RPMI7951 (cell line): ENCODE data around the gene MPP2. TPM values are rescaled to one million over a fixed set of nuclear protein-coding genes. Genes with fewer than 3 reads are reported as not detected.
"Not testable (repeated sequence)": the region's sequence is repeated elsewhere in the genome, so short reads cannot be mapped to it uniquely, and the experiment has no call there.

ENCODE experiments used
- DNase-seq: peaks from one replicate; pipeline ENCODE4 v3.0.0-alpha.2; 2012; ENCODE audit warnings: low read depth
- total RNA-seq: library from RNA; depleted of rRNA; stranded (reverse); fragments of >200 nt; shearing (Covaris generic); gene quantifications from 2 replicates; pipeline ENCODE4 v1.2.3, GENCODE V29; 2014

Gene MPP2
- total RNA-seq, 1 experiment from 2014 or later = 0.96 TPM

GRCh38 chr17:43931062-43931571 is 23.8 kb upstream of the MPP2 start:
- no peak for DNase-seq

- DNase-seq = no peak
These were observed 21.3 kb upstream of the MPP2 start for GRCh38 chr17:43928609-43929008.

- DNase-seq = not testable (repeated sequence)
These were observed 20.6 kb upstream of the MPP2 start for GRCh38 chr17:43927929-43928328.

GRCh38 chr17:43927060-43927864 is 19.9 kb upstream of the MPP2 start:
- no peak for DNase-seq

GRCh38 chr17:43924558-43924957 is 17.2 kb upstream of the MPP2 start:
- no peak for DNase-seq

GRCh38 chr17:43920500-43921095 is 13.3 kb upstream of the MPP2 start:
- no peak for DNase-seq

GRCh38 chr17:43918026-43918389 is 10.7 kb upstream of the MPP2 start:
- DNase-seq = no peak

GRCh38 chr17:43917348-43918025 is 10.2 kb upstream of the MPP2 start:
- peak; percentile 34 for DNase-seq

- DNase-seq = no peak
These were observed 9.6 kb upstream of the MPP2 start for GRCh38 chr17:43917016-43917347.

- DNase-seq = no peak
These were observed 9.0 kb upstream of the MPP2 start for GRCh38 chr17:43916385-43916784.

GRCh38 chr17:43915559-43915958 is 8.2 kb upstream of the MPP2 start:
- no peak for DNase-seq

GRCh38 chr17:43914451-43914850 is 7.1 kb upstream of the MPP2 start:
- DNase-seq = no peak

- no peak for DNase-seq
These were observed 6.2 kb upstream of the MPP2 start for GRCh38 chr17:43913584-43913983.

- no peak for DNase-seq
These were observed 5.4 kb upstream of the MPP2 start for GRCh38 chr17:43912635-43913304.

GRCh38 chr17:43911904-43912303 is 4.6 kb upstream of the MPP2 start:
- DNase-seq = no peak

- DNase-seq = no peak
These were observed 2.3 kb upstream of the MPP2 start for GRCh38 chr17:43909537-43910231.

- DNase-seq = peak; percentile 66
These were observed 824 bp upstream of the MPP2 start for GRCh38 chr17:43907998-43908721.

GRCh38 chr17:43906951-43907424 is 348 bp downstream of the MPP2 start:
- DNase-seq = no peak

- DNase-seq = peak; percentile 40
These were observed 1.1 kb downstream of the MPP2 start for GRCh38 chr17:43905985-43906852.
